ENCODE measurements around the gene ZFPL1. TPM values are rescaled to one million over a fixed set of nuclear protein-coding genes. Genes with fewer than 3 reads are reported as not detected.
A peak's percentile ranks its signal among the peaks of the same experiment; 100 is the strongest.

The ZFPL1 gene
- total and polyA plus RNA-seq, 5 donors from 2014 or later: 27.0 to 42.9 (median 32.5) TPM

GRCh38 chr11:65124480-65125196 lies 40.6 kb downstream of the ZFPL1 start:
- Histone ChIP-seq H3K4me1 (ENCODE audit: control insufficient read depth, insufficient read depth, low read length, poor library complexity, severe bottlenecking) (peaks cover 25% of the 10 kb centered on the region), H3K4me3 (ENCODE audit: low read depth, low read length) (no peak overlapping the region), H3K9me3 (ENCODE audit: control insufficient read depth in 2 of 2, low read length in 2 of 2) (no peaks in the 10 kb centered on the region), H3K36me3 (ENCODE audit: control insufficient read depth, insufficient read depth, low read length) (peaks cover 67% of the 10 kb centered on the region), H3K27ac (ENCODE audit: insufficient read depth, low read length, poor library complexity, severe bottlenecking) (no peak overlapping the region), H3K27me3 (ENCODE audit: control insufficient read depth, insufficient read depth, low read length) (no peaks in the 10 kb centered on the region)
- ATAC-seq (ENCODE audit: low read depth in 2 of 2) (no peak), DNase-seq (no peak)
- no peaks in the 10 kb centered on the region for H3K27me3 Mint-ChIP-seq
- H3K4me3 Mint-ChIP-seq: peak overlapping the region; percentile 65 to 85 (median 74)
- H3K9me3 Mint-ChIP-seq: peaks cover 0 to 1% (median 0%) of the 10 kb centered on the region in 7 donors
- peaks cover 6 to 45% (median 17%) of the 10 kb centered on the region in 4 donors for H3K4me1 Mint-ChIP-seq
- H3K36me3 Mint-ChIP-seq: peaks cover 31% of the 10 kb centered on the region
- H3K27ac Mint-ChIP-seq: peak overlapping the region; percentile 9 to 80 (median 14)

GRCh38 chr11:65125197-65126056 lies 41.4 kb downstream of the ZFPL1 start:
- Histone ChIP-seq H3K36me3 (ENCODE audit: control insufficient read depth, insufficient read depth, low read length) (peaks cover 67% of the 10 kb centered on the region), H3K27ac (ENCODE audit: insufficient read depth, low read length, poor library complexity, severe bottlenecking) (no peak overlapping the region), H3K9me3 (ENCODE audit: control insufficient read depth in 2 of 2, low read length in 2 of 2) (no peaks in the 10 kb centered on the region), H3K4me3 (ENCODE audit: low read depth, low read length) (no peak overlapping the region), H3K27me3 (ENCODE audit: control insufficient read depth, insufficient read depth, low read length) (no peaks in the 10 kb centered on the region), H3K4me1 (ENCODE audit: control insufficient read depth, insufficient read depth, low read length, poor library complexity, severe bottlenecking) (peaks cover 22% of the 10 kb centered on the region)
- H3K27me3 Mint-ChIP-seq: no peaks in the 10 kb centered on the region
- peak overlapping the region in 1 of 3 donors; percentile 25 for H3K27ac Mint-ChIP-seq
- peak overlapping the region in 2 of 4 donors; percentile 7 to 78 for H3K4me3 Mint-ChIP-seq
- ATAC-seq (ENCODE audit: low read depth in 2 of 2): no peak
- no peak for DNase-seq
- peaks cover 23% of the 10 kb centered on the region for H3K36me3 Mint-ChIP-seq
- peaks cover 6 to 37% (median 17%) of the 10 kb centered on the region in 4 donors for H3K4me1 Mint-ChIP-seq
- peaks cover 0 to 1% (median 0%) of the 10 kb centered on the region in 7 donors for H3K9me3 Mint-ChIP-seq

GRCh38 chr11:65126624-65127274 lies 42.7 kb downstream of the ZFPL1 start:
- DNase-seq: no peak
- H3K27ac Mint-ChIP-seq: peak overlapping the region in 2 of 3 donors; percentile 48 to 70
- peaks cover 72% of the 10 kb centered on the region for H3K36me3 ChIP-seq (ENCODE audit: control insufficient read depth, insufficient read depth, low read length)
- no peaks in the 10 kb centered on the region for H3K27me3 ChIP-seq (ENCODE audit: control insufficient read depth, insufficient read depth, low read length)
- H3K9me3 ChIP-seq (ENCODE audit: control insufficient read depth in 2 of 2, low read length in 2 of 2): no peaks in the 10 kb centered on the region
- peak overlapping the region in 2 of 4 donors; percentile 76 to 78 for H3K4me3 Mint-ChIP-seq
- H3K9me3 Mint-ChIP-seq: peaks cover 0 to 1% (median 0%) of the 10 kb centered on the region in 7 donors
- H3K36me3 Mint-ChIP-seq: peaks cover 24% of the 10 kb centered on the region
- H3K4me1 Mint-ChIP-seq: peaks cover 6 to 28% (median 13%) of the 10 kb centered on the region in 4 donors
- no peak overlapping the region for H3K27ac ChIP-seq (ENCODE audit: insufficient read depth, low read length, poor library complexity, severe bottlenecking)
- ATAC-seq (ENCODE audit: low read depth in 2 of 2): no peak
- H3K4me3 ChIP-seq (ENCODE audit: low read depth, low read length): no peak overlapping the region
- peaks cover 11% of the 10 kb centered on the region for H3K4me1 ChIP-seq (ENCODE audit: control insufficient read depth, insufficient read depth, low read length, poor library complexity, severe bottlenecking)
- H3K27me3 Mint-ChIP-seq: no peaks in the 10 kb centered on the region

- Histone ChIP-seq H3K27ac (ENCODE audit: insufficient read depth, low read length, poor library complexity, severe bottlenecking) (no peak overlapping the region), H3K27me3 (ENCODE audit: control insufficient read depth, insufficient read depth, low read length) (no peaks in the 10 kb centered on the region), H3K9me3 (ENCODE audit: control insufficient read depth in 2 of 2, low read length in 2 of 2) (no peaks in the 10 kb centered on the region), H3K4me3 (ENCODE audit: low read depth, low read length) (no peak overlapping the region), H3K4me1 (ENCODE audit: control insufficient read depth, insufficient read depth, low read length, poor library complexity, severe bottlenecking) (peaks cover 16% of the 10 kb centered on the region), H3K36me3 (ENCODE audit: control insufficient read depth, insufficient read depth, low read length) (peaks cover 80% of the 10 kb centered on the region)
- no peaks in the 10 kb centered on the region for H3K27me3 Mint-ChIP-seq
- H3K36me3 Mint-ChIP-seq: peaks cover 16% of the 10 kb centered on the region
- no peaks in the 10 kb centered on the region for H3K9me3 Mint-ChIP-seq
- peaks cover 0 to 28% (median 9%) of the 10 kb centered on the region in 4 donors for H3K4me1 Mint-ChIP-seq
- H3K27ac Mint-ChIP-seq: no peak overlapping the region
- DNase-seq (no peak), ATAC-seq (ENCODE audit: low read depth in 2 of 2) (no peak)
- H3K4me3 Mint-ChIP-seq: peak overlapping the region in 1 of 4 donors; percentile 78
Observed at GRCh38 chr11:65127473-65128181, 43.6 kb downstream of the ZFPL1 start.

GRCh38 chr11:65128182-65129145 lies 44.4 kb downstream of the ZFPL1 start:
- no peak overlapping the region for H3K27ac ChIP-seq (ENCODE audit: insufficient read depth, low read length, poor library complexity, severe bottlenecking)
- H3K9me3 ChIP-seq (ENCODE audit: control insufficient read depth in 2 of 2, low read length in 2 of 2): no peaks in the 10 kb centered on the region
- no peaks in the 10 kb centered on the region for H3K27me3 ChIP-seq (ENCODE audit: control insufficient read depth, insufficient read depth, low read length)
- H3K4me3 Mint-ChIP-seq: peak overlapping the region in 1 of 4 donors; percentile 78
- H3K27me3 Mint-ChIP-seq: no peaks in the 10 kb centered on the region
- peaks cover 16% of the 10 kb centered on the region for H3K36me3 Mint-ChIP-seq
- DNase-seq (no peak), ATAC-seq (ENCODE audit: low read depth in 2 of 2) (no peak)
- peaks cover 80% of the 10 kb centered on the region for H3K36me3 ChIP-seq (ENCODE audit: control insufficient read depth, insufficient read depth, low read length)
- peak overlapping the region in 1 of 3 donors; percentile 32 for H3K27ac Mint-ChIP-seq
- peaks cover 0 to 28% (median 11%) of the 10 kb centered on the region in 4 donors for H3K4me1 Mint-ChIP-seq
- H3K4me1 ChIP-seq (ENCODE audit: control insufficient read depth, insufficient read depth, low read length, poor library complexity, severe bottlenecking): peaks cover 19% of the 10 kb centered on the region
- H3K4me3 ChIP-seq (ENCODE audit: low read depth, low read length): no peak overlapping the region
- H3K9me3 Mint-ChIP-seq: no peaks in the 10 kb centered on the region

- Mint-ChIP-seq H3K27ac (peak overlapping the region in 1 of 3 donors; percentile 89), H3K9me3 (no peaks in the 10 kb centered on the region), H3K4me3 (no peak overlapping the region), H3K36me3 (peaks cover 16% of the 10 kb centered on the region), H3K4me1 (peaks cover 0 to 26% (median 12%) of the 10 kb centered on the region in 4 donors), H3K27me3 (no peaks in the 10 kb centered on the region)
- Histone ChIP-seq H3K4me1 (ENCODE audit: control insufficient read depth, insufficient read depth, low read length, poor library complexity, severe bottlenecking) (peaks cover 26% of the 10 kb centered on the region), H3K27me3 (ENCODE audit: control insufficient read depth, insufficient read depth, low read length) (no peaks in the 10 kb centered on the region), H3K36me3 (ENCODE audit: control insufficient read depth, insufficient read depth, low read length) (peaks cover 73% of the 10 kb centered on the region), H3K4me3 (ENCODE audit: low read depth, low read length) (no peak overlapping the region), H3K9me3 (ENCODE audit: control insufficient read depth in 2 of 2, low read length in 2 of 2) (no peaks in the 10 kb centered on the region), H3K27ac (ENCODE audit: insufficient read depth, low read length, poor library complexity, severe bottlenecking) (no peak overlapping the region)
- no peak for ATAC-seq (ENCODE audit: low read depth in 2 of 2)
- no peak for DNase-seq
Observed at GRCh38 chr11:65129649-65130441, 45.8 kb downstream of the ZFPL1 start.
